HepG2 (cell line): Measurements from ENCODE around the gene TPTE2. TPM values are rescaled to one million over a fixed set of nuclear protein-coding genes. Genes with fewer than 3 reads are reported as not detected.

Source experiments
- ATAC-seq: fragments of 200-7000 bp; cut with Tn5 transposase; 3 replicates; pipeline ENCODE4 v1.9.1; 2020; ENCODE audit warnings: mild to moderate bottlenecking, moderate library complexity
- BruUV-seq: library from RNA; stranded (reverse); fragments of 400-500 nt; replicated peaks from 2 replicates; lab custom pipeline; 2021; lab: Mats Ljungman, UMichigan
- CTCF ChIA-PET: fragments of 300-600 bp; formaldehyde crosslinking; extraction: SDS; loops from one replicate; lab custom pipeline; 2021; ENCODE audit warnings: low total read pairs, inconsistent platforms, low intra/inter-chr PET ratio; lab: Yijun Ruan, JAX
- POLR2A ChIA-PET: fragments of 350-600 bp; sonication (Branson Sonifier 250); formaldehyde crosslinking; loops from one replicate; lab custom pipeline; 2020; ENCODE audit warnings: antibody characterized with exemption, inconsistent platforms; lab: Yijun Ruan, JAX
- DNase-seq: peaks from one replicate; pipeline ENCODE4 v3.0.0-alpha.2; 2015; ENCODE audit warnings: low spot score
- FAIRE-seq: peaks from 3 replicates; lab custom pipeline; 2011; peaks lifted over from hg19 to GRCh38; lab: Jason Lieb, UNC
- H2AFZ ChIP-seq: one replicate; pipeline ENCODE4 v1.6.1; 2011; ENCODE audit warnings: low read length, inconsistent platforms
- H3K27ac ChIP-seq: fragments of 300-600 bp; 3 replicates; pipeline ENCODE4 v1.8.0; 2011; ENCODE audit warnings: mixed run types, mild to moderate bottlenecking, mixed read lengths, low read length, inconsistent platforms; ENCODE audit not compliant: insufficient read depth; ENCODE audit errors: extremely low read length
- H3K27me3 ChIP-seq, 2 experiments: fragments of 200-600 bp in 1 of 2; 2 replicates in 1 of 2; 3 replicates in 1 of 2; pipeline versions ENCODE4 v1.6.0 to v1.8.0; 2011; ENCODE audit warnings: low read length in 2 of 2, mild to moderate bottlenecking in 2 of 2, moderate library complexity in 2 of 2, inconsistent platforms in 1 of 2; ENCODE audit not compliant: insufficient read depth in 2 of 2, control insufficient read depth in 1 of 2
- H3K36me3 ChIP-seq, 2 experiments: fragments of 200-600 bp in 1 of 2; replicated peaks in 1 of 2; 2 replicates in 1 of 2; 3 replicates in 1 of 2; pipeline versions ENCODE4 v1.5.1 to v1.8.0; 2011; ENCODE audit warnings: low read length in 2 of 2, inconsistent platforms in 1 of 2; ENCODE audit not compliant: insufficient read depth in 2 of 2, control insufficient read depth in 1 of 2
- H3K4me1 ChIP-seq: 2 replicates; pipeline ENCODE4 v1.5.1; 2012; ENCODE audit warnings: low read length, inconsistent platforms; ENCODE audit not compliant: insufficient read depth
- H3K4me2 ChIP-seq: 2 replicates; pipeline ENCODE4 v1.6.0; 2011; ENCODE audit warnings: low read depth, low read length, inconsistent platforms
- H3K4me3 ChIP-seq, 3 experiments: fragments of 200-600 bp in 1 of 3; sonication (generic), shearing (Covaris generic) in 1 of 3; replicated peaks in 1 of 3; 2 replicates each; pipeline ENCODE4 v1.5.1; 2011 to 2016; ENCODE audit warnings: low read length in 3 of 3, inconsistent platforms in 2 of 3, low read depth in 2 of 3, mild to moderate bottlenecking in 2 of 3, control low read depth in 1 of 3, mixed read lengths in 1 of 3; ENCODE audit not compliant: insufficient read depth in 1 of 3
- H3K79me2 ChIP-seq: one replicate; pipeline ENCODE4 v1.6.1; 2011; ENCODE audit warnings: low read length, inconsistent platforms; ENCODE audit not compliant: insufficient read depth
- H3K9ac ChIP-seq: 2 replicates; pipeline ENCODE4 v1.6.0; 2011; ENCODE audit warnings: mild to moderate bottlenecking, low read depth, low read length, inconsistent platforms; ENCODE audit not compliant: insufficient read depth
- H3K9me3 ChIP-seq: 2 replicates; pipeline ENCODE4 v1.5.1; 2012; ENCODE audit warnings: mild to moderate bottlenecking, low read length
- H4K20me1 ChIP-seq: 2 replicates; pipeline ENCODE4 v1.6.0; 2011; ENCODE audit warnings: inconsistent platforms, mild to moderate bottlenecking, low read length, moderate library complexity; ENCODE audit not compliant: insufficient read depth
- CREM ChIP-seq, 2 experiments: sonication (generic) in 1 of 2; formaldehyde crosslinking in 1 of 2; IDR thresholded peaks; 2 replicates each; pipeline versions ENCODE4 v1.4.0 to v1.6.1; 2016 to 2020; ENCODE audit warnings: antibody characterized with exemption in 1 of 2, mild to moderate bottlenecking in 1 of 2, missing genetic modification reagents in 1 of 2
- CTCF ChIP-seq: sonication (generic); formaldehyde crosslinking; IDR thresholded peaks from 2 replicates; pipeline ENCODE4 v1.5.0; 2020; ENCODE audit warnings: mild to moderate bottlenecking, missing genetic modification reagents, moderate library complexity
- HMGXB4 ChIP-seq, 2 experiments: sonication (generic) in 1 of 2; formaldehyde crosslinking in 1 of 2; IDR thresholded peaks; 2 replicates each; pipeline versions ENCODE4 v1.4.0 to v1.6.1; 2018 to 2020; ENCODE audit warnings: missing genetic modification reagents in 2 of 2, borderline replicate concordance in 1 of 2, low read depth in 1 of 2, mild to moderate bottlenecking in 1 of 2, missing biosample characterization in 1 of 2
- NR2F1 ChIP-seq, 2 experiments: fragments of 450-650 bp in 1 of 2; formaldehyde crosslinking in 1 of 2; IDR thresholded peaks; 2 replicates each; pipeline versions ENCODE4 v1.5.0 to v1.6.1; 2016 to 2020; ENCODE audit warnings: mild to moderate bottlenecking in 1 of 2, missing compliant biosample characterization in 1 of 2, missing genetic modification reagents in 1 of 2, moderate library complexity in 1 of 2
- SETDB1 ChIP-seq: sonication (generic); formaldehyde crosslinking; IDR thresholded peaks from 2 replicates; pipeline ENCODE4 v1.5.1; 2020; ENCODE audit warnings: missing genetic modification reagents, mild to moderate bottlenecking, borderline replicate concordance
- SMC3 ChIP-seq: IDR thresholded peaks from 2 replicates; pipeline ENCODE4 v1.6.1; 2011; ENCODE audit warnings: low read length, improper control_type of control experiment
- ZBED4 ChIP-seq: sonication (generic); formaldehyde crosslinking; IDR thresholded peaks from 2 replicates; pipeline ENCODE4 v1.4.0; 2020; ENCODE audit warnings: missing genetic modification reagents, borderline replicate concordance
- ZNF317 ChIP-seq: sonication (generic); formaldehyde crosslinking; IDR thresholded peaks from 2 replicates; pipeline ENCODE4 v1.5.0; 2020; ENCODE audit warnings: mild to moderate bottlenecking, missing genetic modification reagents
- ZNF501 ChIP-seq: sonication (generic); formaldehyde crosslinking; IDR thresholded peaks from 2 replicates; pipeline ENCODE4 v1.5.1; 2020; ENCODE audit warnings: mild to moderate bottlenecking, moderate library complexity, missing genetic modification reagents
- ZNF816 ChIP-seq: sonication (generic); formaldehyde crosslinking; IDR thresholded peaks from 2 replicates; pipeline ENCODE4 v1.8.0; 2022; ENCODE audit warnings: missing genetic modification reagents, mild to moderate bottlenecking, borderline replicate concordance
- WGBS: methylation state at CpG from one replicate; pipeline ENCODE4 v1.1.6; 2017; ENCODE audit warnings: low lambda C conversion rate; 5-methylcytosine and 5-hydroxymethylcytosine counted together
- in situ Hi-C: cut with HindIII; loops from 2 replicates; pipeline ENCODE4 v1.10.0; 2017; ENCODE audit warnings: low pct_unique_long_range_greater_than_20kb; ENCODE audit not compliant: extremely low pct_ligation_motif_present
- intact Hi-C: fragments of 100-400 bp; cut with micrococcal nuclease; formaldehyde crosslinking; loops from one replicate; pipeline ENCODE4 v1.10.0; 2022; ENCODE audit not compliant: unreplicated experiment
- polyA plus RNA-seq, 8 experiments: library from polyadenylated mRNA; depleted of rRNA in 3 of 8; stranded (reverse) in 7 of 8; unstranded in 1 of 8; fragments of >200 nt; fragmentation: Illumina TruSeq in 4 of 8; extraction: Trizol in 4 of 8; gene quantifications; 2 replicates each; pipeline versions ENCODE4 v1.2.1 to v1.2.3, GENCODE V29; 2011 to 2016; ENCODE audit warnings: low read depth in 4 of 8, missing spikeins in 1 of 8, mixed read lengths in 1 of 8; ENCODE audit not compliant: insufficient read depth in 1 of 8
- total RNA-seq, 5 experiments: library from RNA; depleted of rRNA; stranded (reverse); fragments of >200 nt; fragmentation: Illumina TruSeq; extraction: Trizol; gene quantifications; 2 replicates each; pipeline ENCODE4 v1.2.3, GENCODE V29; 2016; ENCODE audit warnings: low read depth in 1 of 5
- TF ChIP-seq, protein P1 (sequence below): sonication (generic); formaldehyde crosslinking; IDR thresholded peaks from 2 replicates; pipeline ENCODE4 v1.5.0; 2020; ENCODE audit warnings: mild to moderate bottlenecking, missing genetic modification reagents, borderline replicate concordance

Gene TPTE2
- total and polyA plus RNA-seq, 2 of the 13 experiments (the other 11 are each of a cell fraction or from before 2014, with no cell fraction given), result 0.07 TPM; not detected in 1

GRCh38 chr13:19587635-19588300 is 26.4 kb upstream of the TPTE2 start:
- ChIA-PET POLR2A (interaction anchor here (1.6 kb wide), 1 partner anchor 46 kb away, joined by 4 read pairs; the partner anchor contains the start of gene MPHOSPH8), CTCF (interaction anchor here (1.9 to 2.5 kb wide), 3 partner anchors 14 to 31 kb away, joined by 7 to 22 read pairs (median 8); no protein-coding TSS in a partner anchor)
- Histone ChIP-seq H3K36me3 (no peaks in the 10 kb centered on the region), H4K20me1 (no peaks in the 10 kb centered on the region), H3K27ac (no peak overlapping the region), H3K9ac (peak overlapping the region; percentile 38; the same call in 1 of the 2 replicates), H3K79me2 (no peaks in the 10 kb centered on the region), H3K27me3 (no peaks in the 10 kb centered on the region), H2AFZ (peak overlapping the region; percentile 57), H3K4me3 (peak overlapping the region in 2 of 3 experiments; percentile 56 to 68; a peak in 4 of 6 replicates), H3K9me3 (no peaks in the 10 kb centered on the region), H3K4me1 (peaks cover 37% of the 10 kb centered on the region), H3K4me2 (peak overlapping the region; percentile 76)
- in situ Hi-C loops, result no loop called here
- no TSS peak for BruUV-seq
- peak; percentile 93 for ATAC-seq
- peak; percentile 78 for FAIRE-seq
- 24% methylated on average over 9 of the region's 9 CpGs for WGBS
- DNase-seq, result peak; percentile 70
- intact Hi-C loops, result loop anchor here (5.0 kb wide), 1 partner anchor 45 kb away; the partner anchor contains the start of gene MPHOSPH8
- TF ChIP-seq ZNF317 (CRISPR knock-in tag), result peak; percentile 80
- no peak for TF ChIP-seq SETDB1 (CRISPR knock-in tag)
- 0 out of 4 replicates have a peak, but pooled peaks of 1 of the 2 experiments have one; percentile 35 for TF ChIP-seq NR2F1 (CRISPR knock-in tag; IDR thresholded peaks at IDR 0.05)
- 0 out of 2 replicates have a peak, but pooled peaks have one; percentile 17 for TF ChIP-seq CREM (IDR thresholded peaks at IDR 0.05)
- TF ChIP-seq CREM (CRISPR knock-in tag; IDR thresholded peaks at IDR 0.05), result no peak
- TF ChIP-seq, protein P1, sequence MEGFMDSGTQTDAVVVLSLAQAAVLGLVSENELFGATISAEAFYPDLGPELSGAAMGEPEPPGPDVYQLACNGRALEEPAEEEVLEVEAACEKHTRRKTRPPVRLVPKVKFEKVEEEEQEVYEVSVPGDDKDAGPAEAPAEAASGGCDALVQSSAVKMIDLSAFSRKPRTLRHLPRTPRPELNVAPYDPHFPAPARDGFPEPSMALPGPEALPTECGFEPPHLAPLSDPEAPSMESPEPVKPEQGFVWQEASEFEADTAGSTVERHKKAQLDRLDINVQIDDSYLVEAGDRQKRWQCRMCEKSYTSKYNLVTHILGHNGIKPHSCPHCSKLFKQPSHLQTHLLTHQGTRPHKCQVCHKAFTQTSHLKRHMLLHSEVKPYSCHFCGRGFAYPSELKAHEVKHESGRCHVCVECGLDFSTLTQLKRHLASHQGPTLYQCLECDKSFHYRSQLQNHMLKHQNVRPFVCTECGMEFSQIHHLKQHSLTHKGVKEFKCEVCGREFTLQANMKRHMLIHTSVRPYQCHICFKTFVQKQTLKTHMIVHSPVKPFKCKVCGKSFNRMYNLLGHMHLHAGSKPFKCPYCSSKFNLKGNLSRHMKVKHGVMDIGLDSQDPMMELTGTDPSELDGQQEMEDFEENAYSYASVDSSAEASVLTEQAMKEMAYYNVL, result 0 out of 2 replicates have a peak, but pooled peaks have one; percentile 44
- TF ChIP-seq ZBED4 (CRISPR knock-in tag), result no peak
- no peak for TF ChIP-seq ZNF816
- 0 out of 2 replicates have a peak, but pooled peaks have one; percentile 30 for TF ChIP-seq ZNF501 (CRISPR knock-in tag)
- peak; percentile 54 for TF ChIP-seq SMC3
- peak; percentile 85 for TF ChIP-seq CTCF (CRISPR knock-in tag)
- peak; percentile 11 to 43; a peak in 1 of 4 replicates for TF ChIP-seq HMGXB4 (CRISPR knock-in tag; IDR thresholded peaks at IDR 0.05; ENCODE audit: borderline replicate concordance in 1 of 2, low read depth in 1 of 2)
